GM18526 (cell line): ENCODE measurements around the gene TESMIN.

ENCODE experiments used
- POLR2A ChIP-seq: IDR thresholded peaks from 3 replicates; pipeline ENCODE4 v1.6.1; 2011; ENCODE audit not compliant: insufficient read length; ENCODE audit errors: extremely low read depth

Gene TESMIN

DNA sequence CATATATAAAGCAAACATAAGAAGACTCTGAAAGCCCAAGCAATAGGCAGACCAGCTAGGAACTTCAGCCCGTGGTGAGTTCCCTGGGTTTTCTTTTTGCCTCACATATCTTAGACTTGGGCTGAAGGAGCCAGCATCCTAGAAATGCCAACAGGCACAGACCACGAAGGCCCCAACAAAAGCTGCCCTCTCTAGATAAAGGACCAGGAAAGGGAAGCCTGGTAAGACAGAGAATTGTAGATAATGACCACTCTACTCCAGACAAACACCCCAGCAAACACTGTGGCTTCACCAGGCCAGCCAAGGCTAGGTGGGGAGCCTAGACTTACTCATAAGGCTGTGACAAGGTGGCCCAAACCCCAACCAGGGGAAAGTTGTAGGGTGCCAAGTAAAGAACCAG, 55.8 kb downstream of the TESMIN start:
- TF ChIP-seq POLR2A: no peak

- TF ChIP-seq POLR2A: no peak
Measured at GRCh38 chr11:68694431-68695297, 56.7 kb downstream of the TESMIN start.

DNA sequence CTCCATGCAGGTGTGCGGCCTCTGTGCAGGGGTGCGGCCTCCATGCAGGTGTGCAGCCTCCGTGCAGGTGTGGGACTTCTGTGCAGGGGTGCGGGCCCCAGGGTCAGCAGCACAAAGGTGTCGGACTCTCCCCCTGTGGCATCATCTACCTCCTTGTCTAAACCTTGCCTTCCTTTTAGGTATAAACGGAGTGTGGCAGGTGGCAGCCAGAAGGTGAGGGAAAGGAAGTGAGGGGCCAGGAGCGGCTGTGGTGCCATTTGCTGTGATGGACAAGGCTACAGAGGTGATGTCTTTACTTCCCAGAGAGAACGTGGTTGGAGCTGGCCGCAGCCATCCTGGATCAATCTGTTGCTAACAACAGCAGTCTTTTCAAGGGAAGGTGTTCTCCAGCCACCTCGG, 57.8 kb downstream of the TESMIN start:
- TF ChIP-seq POLR2A: no peak

- TF ChIP-seq POLR2A: no peak
Measured at GRCh38 chr11:68692871-68693483, 58.3 kb downstream of the TESMIN start.

DNA sequence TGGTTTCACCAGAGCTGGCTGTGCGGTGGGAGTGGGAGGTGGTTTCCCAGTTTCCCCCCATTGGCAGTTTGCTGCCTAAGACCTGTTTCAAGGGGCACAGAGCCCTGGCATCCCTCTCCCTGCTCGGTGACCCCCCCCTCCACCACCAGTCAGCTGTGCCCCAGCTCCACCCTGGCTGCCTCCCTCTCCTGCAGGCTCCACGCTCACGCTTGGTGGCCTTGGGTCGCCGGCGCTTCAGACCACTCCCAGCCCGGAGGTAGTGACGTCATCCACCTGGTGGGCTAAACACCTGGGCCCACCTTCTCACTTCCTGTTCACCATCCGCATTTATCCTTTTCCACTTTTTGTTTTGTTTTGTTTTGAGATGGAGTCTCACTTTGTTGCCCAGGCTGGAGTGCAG, 59.2 kb downstream of the TESMIN start:
- no peak for TF ChIP-seq POLR2A

DNA sequence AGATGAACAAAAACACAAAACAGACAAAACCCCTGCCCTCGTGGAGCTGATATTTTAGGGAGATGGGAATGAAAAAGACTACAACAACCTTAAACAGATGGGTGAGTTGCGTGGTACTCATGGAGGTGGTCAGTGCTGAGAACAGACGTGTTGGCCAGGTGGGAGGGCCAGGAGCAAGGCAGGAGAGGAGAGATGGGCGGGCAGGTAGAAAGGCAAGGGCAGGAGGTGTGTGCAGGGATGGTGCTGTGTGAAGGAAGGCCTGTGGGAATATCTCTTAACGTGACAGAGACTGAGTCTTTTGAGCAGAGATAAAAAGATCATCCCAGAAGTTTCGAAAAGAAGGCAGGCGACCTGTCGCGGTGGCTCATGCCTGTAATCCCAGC, 59.9 kb downstream of the TESMIN start:
- TF ChIP-seq POLR2A: no peak

DNA sequence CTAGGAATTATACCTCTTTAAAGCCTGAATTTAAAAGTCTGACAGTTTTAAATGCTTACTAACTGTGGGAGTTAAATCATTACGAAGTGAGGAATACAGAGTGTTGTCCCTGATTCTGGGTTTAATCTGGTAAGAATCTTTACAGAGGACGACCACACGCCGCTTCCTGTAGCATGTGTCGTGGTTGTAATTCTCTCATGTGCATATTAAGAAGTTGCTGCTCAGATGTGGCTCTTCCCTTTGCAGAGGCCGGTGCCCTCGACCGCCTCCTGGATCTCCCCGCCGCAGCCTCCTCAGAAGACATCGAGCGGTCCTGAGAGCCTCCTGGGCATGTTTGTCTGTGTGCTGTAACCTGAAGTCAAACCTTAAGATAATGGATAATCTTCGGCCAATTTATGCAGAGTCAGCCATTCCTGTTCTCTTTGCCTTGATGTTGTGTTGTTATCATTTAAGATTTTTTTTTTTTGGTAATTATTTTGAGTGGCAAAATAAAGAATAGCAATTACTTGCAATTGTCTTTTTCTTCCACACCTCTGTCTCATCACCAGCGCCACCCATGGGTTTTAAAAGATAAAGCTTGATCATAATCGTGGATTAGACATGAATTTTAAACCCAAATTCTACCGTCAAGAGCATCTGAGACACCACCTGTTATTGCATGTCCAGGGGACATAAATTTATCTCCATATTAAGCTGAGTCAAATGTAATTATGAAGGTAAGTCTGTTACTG, 60.5 kb downstream of the TESMIN start:
- TF ChIP-seq POLR2A: no peak

DNA sequence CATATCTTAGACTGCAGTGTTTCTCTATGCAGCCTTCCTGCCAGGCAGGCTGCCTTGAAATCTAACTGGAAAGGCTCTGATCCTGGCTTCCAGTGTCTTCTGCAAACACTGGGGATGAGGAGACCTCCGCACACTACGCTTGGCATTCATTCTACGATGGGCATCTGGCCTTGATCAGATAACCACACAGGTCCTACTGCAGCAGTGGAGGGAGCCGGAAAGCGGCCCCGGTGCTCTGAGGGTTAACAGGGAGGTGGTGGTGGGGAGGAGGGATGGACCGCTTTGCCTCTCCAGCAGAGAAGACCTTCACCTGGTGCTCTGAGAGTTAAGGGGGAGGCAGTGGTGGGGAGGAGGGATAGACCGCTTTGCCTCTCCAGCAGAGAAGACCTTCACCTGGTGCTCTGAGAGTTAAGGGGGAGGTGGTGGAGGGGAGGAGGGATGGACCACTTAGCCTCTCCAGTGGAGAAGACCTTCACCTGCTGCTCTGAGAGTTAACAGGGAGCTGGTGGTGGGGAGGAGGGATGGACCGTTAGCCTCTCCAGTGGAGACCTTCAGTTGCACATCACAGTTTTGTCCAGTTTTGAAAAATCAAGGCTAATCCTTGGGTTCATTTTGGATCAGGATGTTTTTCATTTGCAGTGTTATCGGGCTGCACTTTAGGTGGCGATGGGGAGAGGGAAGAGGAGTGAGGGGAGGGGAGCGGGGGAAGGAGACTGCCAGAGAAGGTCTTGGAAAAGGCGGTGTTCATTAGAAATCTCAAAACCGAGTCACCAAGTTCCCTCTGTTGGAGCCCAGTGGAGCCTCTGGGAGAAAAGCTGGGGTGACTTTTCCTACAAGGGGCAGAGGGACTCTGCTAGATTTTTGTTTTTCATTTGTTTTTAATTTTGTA, 61.3 kb downstream of the TESMIN start:
- TF ChIP-seq POLR2A: no peak

GRCh38 chr11:68688881-68689280, 62.4 kb downstream of the TESMIN start:
- TF ChIP-seq POLR2A: no peak

- TF ChIP-seq POLR2A: no peak
Measured at GRCh38 chr11:68687986-68688385, 63.3 kb downstream of the TESMIN start.

GRCh38 chr11:68687311-68687710, 64.0 kb downstream of the TESMIN start:
- no peak for TF ChIP-seq POLR2A

GRCh38 chr11:68686486-68686885, 64.8 kb downstream of the TESMIN start:
- TF ChIP-seq POLR2A: no peak

DNA sequence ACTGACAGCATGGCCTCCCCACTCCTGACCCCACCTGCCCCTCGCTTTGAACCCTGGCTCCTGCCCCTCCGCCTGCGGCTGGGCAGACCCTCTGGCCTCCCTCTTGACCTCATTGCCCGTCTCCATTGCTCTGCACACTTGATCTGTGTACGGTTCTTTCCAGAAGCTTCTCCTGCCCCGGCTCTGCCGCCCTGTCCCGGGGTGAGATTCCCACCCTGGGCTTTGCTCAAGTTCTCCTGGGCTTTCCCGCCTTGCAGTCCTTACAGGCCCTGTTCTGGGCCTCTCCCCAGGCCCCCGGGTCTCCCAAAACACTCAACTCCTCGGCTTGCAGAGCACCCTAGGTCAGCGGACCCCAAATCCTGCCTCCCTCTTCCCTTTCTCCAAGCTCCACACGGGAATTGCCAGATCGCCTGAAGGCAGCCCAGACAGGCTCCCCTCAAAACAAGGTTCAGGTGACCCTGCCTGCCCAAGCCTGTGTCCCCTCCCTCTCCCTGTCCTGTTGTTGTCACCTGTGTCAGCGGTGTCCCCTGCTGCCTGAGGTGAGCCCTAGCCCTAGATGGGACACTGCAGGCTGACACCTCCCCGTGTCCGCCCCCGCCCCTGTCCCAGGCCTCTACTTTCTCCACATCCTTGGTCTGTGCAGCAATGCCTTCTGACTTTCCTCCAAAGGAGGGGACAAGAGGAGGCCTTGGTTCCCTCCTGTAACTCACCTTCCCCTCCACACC, 65.5 kb downstream of the TESMIN start:
- TF ChIP-seq POLR2A: no peak
